NCI-H1105 treated with DMSO at 0.1 percent for 48 hours (cell line): ENCODE measurements around the gene GCNT1.
A peak's percentile ranks its signal among the peaks of the same experiment; 100 is the strongest.
"Not testable (repeated sequence)": the region's sequence is repeated elsewhere in the genome, so short reads cannot be mapped to it uniquely, and the experiment has no call there.

Source experiments
- DNase-seq: peaks from one replicate; lab custom pipeline; 2025; lab: John Stamatoyannopoulos, UW

Gene GCNT1

GRCh38 chr9:76443887-76444286 is 15.1 kb upstream of the GCNT1 start:
- DNase-seq: no peak

DNA sequence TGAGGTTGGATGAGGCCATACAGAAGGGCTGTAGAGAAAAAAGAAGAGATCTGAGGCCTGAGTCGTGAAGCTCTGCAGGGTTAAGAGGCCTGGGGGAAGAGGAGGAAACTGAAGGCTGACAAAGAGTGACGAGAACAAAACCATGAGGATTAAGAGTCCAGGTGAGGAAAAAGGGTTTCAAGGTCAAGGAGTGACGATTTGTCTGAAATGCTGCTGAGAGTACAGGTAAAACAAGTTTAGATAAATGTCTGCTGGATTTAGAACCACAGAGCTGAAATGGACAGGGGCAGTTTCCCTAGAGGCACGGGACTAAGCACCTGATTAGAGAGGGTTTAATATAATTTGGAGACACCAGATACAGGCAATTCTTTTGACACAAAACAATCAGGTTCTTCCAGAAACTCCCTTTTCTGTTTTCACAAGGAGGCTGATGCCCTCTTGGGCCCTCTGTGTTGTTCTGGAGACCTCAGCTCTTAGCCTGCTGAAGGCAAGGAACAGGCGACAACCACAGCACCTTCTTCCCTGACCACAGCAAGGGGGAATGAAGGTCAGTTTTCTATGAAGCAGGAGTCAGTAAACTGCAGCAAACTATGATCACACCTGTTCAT is 14.6 kb upstream of the GCNT1 start:
- no peak for DNase-seq

DNA sequence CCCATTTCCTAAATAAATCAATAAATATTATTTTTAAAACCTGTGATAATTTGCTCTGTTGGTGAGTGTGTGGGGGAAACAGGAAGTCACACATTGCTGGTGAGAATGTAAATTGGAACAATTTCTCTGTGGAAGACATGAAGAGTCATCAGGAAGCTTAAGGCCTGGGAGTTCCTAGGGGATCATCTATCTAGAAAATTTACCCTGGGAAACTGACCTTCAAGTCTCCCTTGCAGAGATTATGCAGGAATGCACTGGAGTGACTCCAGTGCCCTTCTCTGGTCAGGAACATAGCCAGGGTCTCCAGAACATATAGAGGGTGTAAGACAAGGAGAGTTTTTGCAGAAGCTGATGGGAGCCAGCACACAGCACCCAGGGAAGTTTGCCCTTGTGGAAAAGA is 13.0 kb upstream of the GCNT1 start:
- no peak for DNase-seq

- DNase-seq: no peak
These were observed 10.5 kb upstream of the GCNT1 start for GRCh38 chr9:76448501-76448900.

DNA sequence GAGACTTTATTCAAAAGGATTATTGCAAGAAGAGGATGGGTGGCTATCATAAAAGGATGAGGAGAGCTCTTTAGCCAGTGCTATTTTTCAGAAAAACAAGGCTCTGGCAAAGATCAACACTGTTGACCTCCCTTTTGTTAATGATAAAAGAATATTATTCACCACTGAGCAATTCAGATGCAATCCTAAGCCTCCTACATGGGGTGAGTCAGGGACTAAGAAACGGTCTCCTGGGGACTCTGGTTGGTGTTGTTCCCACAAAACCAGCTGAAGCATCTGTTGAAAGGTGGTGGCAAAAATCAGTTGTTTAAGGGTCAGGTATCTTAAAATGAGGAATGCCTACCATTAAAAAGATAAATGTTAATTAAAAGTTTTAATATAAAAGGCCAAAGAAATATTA is 7.7 kb upstream of the GCNT1 start:
- no peak for DNase-seq

DNA sequence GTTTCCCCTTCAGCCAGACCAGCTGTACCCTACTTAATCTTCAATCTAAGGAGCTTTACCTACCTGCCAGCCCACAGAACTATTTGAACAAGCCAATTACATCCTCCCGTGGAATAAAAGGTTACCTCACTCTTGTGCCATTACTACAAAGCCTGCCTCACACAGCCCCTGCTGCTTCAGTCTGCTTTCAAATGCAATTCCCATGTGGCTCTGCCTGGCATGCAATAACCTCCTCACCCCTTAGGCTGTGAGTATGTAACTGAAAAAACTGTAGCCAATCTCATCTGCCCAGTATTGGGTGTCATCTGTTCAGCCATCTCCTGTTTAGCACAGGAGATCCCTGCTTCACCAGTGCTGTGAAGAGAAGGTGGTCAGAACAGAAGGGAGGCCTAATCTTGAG is 6.1 kb upstream of the GCNT1 start:
- no peak for DNase-seq

- no peak for DNase-seq
These were observed 5.2 kb upstream of the GCNT1 start for GRCh38 chr9:76453785-76454184.

GRCh38 chr9:76454311-76454710 is 4.7 kb upstream of the GCNT1 start:
- DNase-seq: no peak

GRCh38 chr9:76456202-76456926 is 2.6 kb upstream of the GCNT1 start:
- peak; percentile 84 for DNase-seq

- DNase-seq: peak; percentile 71
These were observed 983 bp downstream of the GCNT1 start for GRCh38 chr9:76459694-76460635.

- no peak for DNase-seq
These were observed 3.1 kb downstream of the GCNT1 start for GRCh38 chr9:76462126-76462525.

GRCh38 chr9:76463211-76463610 is 4.2 kb downstream of the GCNT1 start:
- no peak for DNase-seq

DNA sequence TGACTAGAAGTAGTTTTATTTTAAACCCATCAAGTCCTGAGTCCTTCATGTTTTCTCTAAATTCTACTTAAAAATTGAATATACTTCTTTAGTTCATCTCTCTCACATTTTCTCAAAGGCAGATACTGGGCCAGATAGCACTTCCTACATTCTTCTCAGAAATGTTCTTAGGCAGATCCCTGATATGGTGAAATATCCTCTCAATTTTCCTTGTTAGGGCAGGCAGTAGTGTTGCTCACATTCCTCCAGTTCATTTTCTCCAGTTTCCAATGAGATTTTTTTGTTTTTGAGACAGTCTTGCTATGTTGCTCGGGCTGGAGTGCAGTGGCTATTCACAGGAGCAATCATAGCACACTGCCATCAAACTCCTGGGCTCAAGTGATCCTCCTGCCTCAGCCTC is 5.7 kb downstream of the GCNT1 start:
- no peak for DNase-seq

DNA sequence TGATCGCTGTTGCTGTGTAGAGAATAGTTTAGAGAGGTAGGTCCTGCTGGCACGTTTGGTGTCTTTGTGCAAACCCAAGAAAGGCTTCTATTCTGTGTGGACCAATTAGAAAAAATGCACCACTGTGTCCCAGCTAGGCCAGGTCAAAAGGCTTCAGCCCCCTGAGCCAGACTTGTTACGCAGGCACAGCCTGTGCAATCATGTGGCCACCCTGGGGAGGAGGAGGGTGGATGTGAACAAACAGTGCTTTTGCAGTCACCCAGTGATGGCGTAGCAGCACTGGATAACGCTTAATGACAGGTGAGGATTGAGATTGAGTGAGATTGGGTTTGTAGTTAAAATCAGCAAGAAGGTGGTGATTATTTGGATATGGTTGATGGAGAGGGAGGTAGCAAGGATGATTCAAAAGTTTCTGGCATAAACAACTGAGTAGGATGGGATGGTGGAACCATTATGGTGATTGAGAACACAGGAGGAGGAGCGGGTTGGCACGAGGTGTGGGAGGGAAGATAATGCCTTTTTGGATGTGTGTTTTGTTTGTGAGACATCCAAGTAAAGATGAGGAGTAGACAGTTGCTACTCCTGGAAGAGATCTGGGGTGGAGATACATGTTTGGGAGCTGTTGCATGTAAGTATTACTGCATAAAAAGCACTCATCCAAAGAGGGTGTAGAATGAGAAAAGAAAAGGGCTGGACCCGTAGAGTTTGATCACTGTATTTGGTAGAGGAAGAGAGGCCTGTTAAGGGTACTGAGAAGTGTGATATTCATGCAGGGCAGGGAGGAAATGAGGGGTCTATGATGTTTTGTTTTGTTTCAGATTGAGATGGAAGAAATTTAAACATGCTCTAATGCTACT is 6.7 kb downstream of the GCNT1 start:
- no peak for DNase-seq

DNA sequence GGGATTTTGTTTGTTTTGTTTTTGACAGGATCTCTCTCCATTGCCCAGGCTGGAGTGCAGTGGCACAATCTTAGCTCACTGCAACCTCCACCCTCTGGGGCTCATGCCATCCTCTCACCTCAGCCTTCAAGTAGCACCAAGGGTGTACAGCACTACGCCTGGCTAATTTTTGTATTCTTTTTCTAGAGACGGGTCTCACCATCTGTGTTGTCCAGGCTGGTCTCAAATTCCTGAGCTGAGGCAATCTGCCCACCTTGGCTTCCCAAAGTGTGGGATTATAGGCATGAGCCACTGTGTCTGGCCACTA is 7.3 kb downstream of the GCNT1 start:
- DNase-seq: no peak

DNA sequence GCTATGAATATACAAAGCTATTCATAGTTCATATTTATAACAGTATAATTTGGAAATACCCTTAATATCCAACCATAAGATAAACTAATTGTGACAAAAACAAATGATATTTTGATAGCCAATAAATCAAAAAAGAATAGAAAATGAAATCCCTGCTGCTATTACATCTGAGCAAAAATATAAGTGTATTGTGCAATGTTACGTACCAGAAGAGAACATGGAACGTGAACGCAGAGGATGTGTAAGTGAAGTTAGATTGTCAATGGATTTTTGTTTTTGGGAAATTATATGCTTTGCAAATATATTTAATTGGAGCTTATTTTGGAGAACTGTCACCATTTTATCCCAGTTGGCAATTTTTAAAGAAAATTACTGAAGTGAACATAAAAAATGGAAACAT is 15.4 kb downstream of the GCNT1 start:
- DNase-seq: no peak

GRCh38 chr9:76475686-76476085 is 16.7 kb downstream of the GCNT1 start:
- no peak for DNase-seq

DNA sequence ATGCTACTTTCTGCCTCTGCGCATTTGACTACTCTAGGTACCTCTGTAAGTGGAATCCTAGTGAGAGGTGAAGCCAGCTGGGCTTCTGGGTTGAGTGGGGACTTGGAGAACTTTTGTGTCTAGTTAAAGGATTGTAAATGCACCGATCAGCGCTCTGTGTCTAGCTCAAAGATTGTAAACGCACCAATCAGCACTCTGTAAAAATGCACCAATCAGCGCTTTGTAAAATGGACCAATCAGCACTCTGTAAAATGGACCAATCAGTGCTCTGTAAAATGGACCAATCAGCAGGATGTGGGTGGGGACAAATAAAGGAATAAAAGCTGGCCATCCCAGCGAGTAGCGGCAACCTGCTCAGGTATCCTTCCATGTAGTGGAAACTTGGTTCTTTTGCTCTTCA is 18.8 kb downstream of the GCNT1 start:
- not testable (repeated sequence) for DNase-seq

DNA sequence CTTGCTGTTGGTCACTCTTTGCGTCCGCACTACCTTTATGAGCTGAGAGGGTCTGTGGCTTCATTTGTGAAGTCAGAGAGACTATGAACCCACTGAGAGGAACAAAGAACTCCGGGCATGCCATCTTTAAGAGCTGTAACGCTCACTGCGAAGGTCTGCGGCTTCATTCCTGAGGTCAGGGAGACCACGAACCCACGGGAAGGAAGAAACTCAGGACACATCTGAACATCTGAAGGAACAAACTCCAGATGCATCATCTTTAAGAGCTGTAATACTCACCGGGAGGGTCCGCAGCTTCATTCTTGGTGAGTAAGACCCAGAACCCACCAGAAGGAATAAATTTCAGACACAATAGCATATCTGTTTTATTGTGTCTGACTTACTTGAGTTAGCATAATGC is 19.2 kb downstream of the GCNT1 start:
- no peak for DNase-seq

- DNase-seq: not testable (repeated sequence)
These were observed 20.4 kb downstream of the GCNT1 start for GRCh38 chr9:76479337-76479736.

- no peak for DNase-seq
These were observed 27.2 kb downstream of the GCNT1 start for GRCh38 chr9:76486151-76486550.
